ENCODE data around the gene E2F3.

The E2F3 gene

GRCh38 chr6:20402342-20403069, 827 bp downstream of the E2F3 start:
- peaks cover 1% of the 10 kb centered on the region for H3K4me1 ChIP-seq (ENCODE audit: control insufficient read depth, insufficient read depth, low read length)
- no peaks in the 10 kb centered on the region for H3K27me3 ChIP-seq (ENCODE audit: control insufficient read depth, insufficient read depth, low read length)
- no peaks in the 10 kb centered on the region for H3K9me3 ChIP-seq (ENCODE audit: control insufficient read depth, insufficient read depth, low read depth, low read length)
- peak overlapping the region; percentile 99 for H3K27ac ChIP-seq (ENCODE audit: low read depth, low read length)
- H3K9ac ChIP-seq (ENCODE audit: low read length), result peak overlapping the region; percentile 93
- peak overlapping the region; percentile 74 for H3K4me3 ChIP-seq (ENCODE audit: low read depth, low read length)
- peaks cover 18% of the 10 kb centered on the region for H3K36me3 ChIP-seq (ENCODE audit: control insufficient read depth, insufficient read depth, low read length)

GRCh38 chr6:20403070-20403765, 1.5 kb downstream of the E2F3 start:
- peak overlapping the region; percentile 93 for H3K9ac ChIP-seq (ENCODE audit: low read length)
- peaks cover 24% of the 10 kb centered on the region for H3K36me3 ChIP-seq (ENCODE audit: control insufficient read depth, insufficient read depth, low read length)

GRCh38 chr6:20403766-20404640, 2.3 kb downstream of the E2F3 start:
- peak overlapping the region; percentile 74 for H3K9ac ChIP-seq (ENCODE audit: low read length)
- no peaks in the 10 kb centered on the region for H3K9me3 ChIP-seq (ENCODE audit: control insufficient read depth, insufficient read depth, low read depth, low read length)
- peak overlapping the region; percentile 99 for H3K27ac ChIP-seq (ENCODE audit: low read depth, low read length)
- H3K36me3 ChIP-seq (ENCODE audit: control insufficient read depth, insufficient read depth, low read length), result peaks cover 24% of the 10 kb centered on the region
- H3K27me3 ChIP-seq (ENCODE audit: control insufficient read depth, insufficient read depth, low read length), result no peaks in the 10 kb centered on the region
- H3K4me1 ChIP-seq (ENCODE audit: control insufficient read depth, insufficient read depth, low read length), result peaks cover 5% of the 10 kb centered on the region
- H3K4me3 ChIP-seq (ENCODE audit: low read depth, low read length), result peak overlapping the region; percentile 74

More at GRCh38 chr6:20403070-20403765, 1.5 kb downstream of the E2F3 start:
- Histone ChIP-seq H3K4me1 (ENCODE audit: control insufficient read depth, insufficient read depth, low read length) (peaks cover 5% of the 10 kb centered on the region), H3K4me3 (ENCODE audit: low read depth, low read length) (peak overlapping the region; percentile 74), H3K27me3 (ENCODE audit: control insufficient read depth, insufficient read depth, low read length) (no peaks in the 10 kb centered on the region), H3K27ac (ENCODE audit: low read depth, low read length) (peak overlapping the region; percentile 99), H3K9me3 (ENCODE audit: control insufficient read depth, insufficient read depth, low read depth, low read length) (no peaks in the 10 kb centered on the region)

GRCh38 chr6:20404641-20405032, 3.0 kb downstream of the E2F3 start:
- Histone ChIP-seq H3K9ac (ENCODE audit: low read length) (peak overlapping the region; percentile 74), H3K27me3 (ENCODE audit: control insufficient read depth, insufficient read depth, low read length) (no peaks in the 10 kb centered on the region), H3K4me1 (ENCODE audit: control insufficient read depth, insufficient read depth, low read length) (peaks cover 9% of the 10 kb centered on the region), H3K36me3 (ENCODE audit: control insufficient read depth, insufficient read depth, low read length) (peaks cover 25% of the 10 kb centered on the region), H3K9me3 (ENCODE audit: control insufficient read depth, insufficient read depth, low read depth, low read length) (no peaks in the 10 kb centered on the region), H3K27ac (ENCODE audit: low read depth, low read length) (peak overlapping the region; percentile 99; the same call in 1 of the 2 replicates), H3K4me3 (ENCODE audit: low read depth, low read length) (peak overlapping the region; percentile 74)

- H3K36me3 ChIP-seq (ENCODE audit: control insufficient read depth, insufficient read depth, low read length), result peaks cover 38% of the 10 kb centered on the region
- no peaks in the 10 kb centered on the region for H3K27me3 ChIP-seq (ENCODE audit: control insufficient read depth, insufficient read depth, low read length)
- peaks cover 13% of the 10 kb centered on the region for H3K4me1 ChIP-seq (ENCODE audit: control insufficient read depth, insufficient read depth, low read length)
- H3K9ac ChIP-seq (ENCODE audit: low read length), result no peak overlapping the region
- no peak overlapping the region for H3K27ac ChIP-seq (ENCODE audit: low read depth, low read length)
- no peaks in the 10 kb centered on the region for H3K9me3 ChIP-seq (ENCODE audit: control insufficient read depth, insufficient read depth, low read depth, low read length)
- no peak overlapping the region for H3K4me3 ChIP-seq (ENCODE audit: low read depth, low read length)
Measured at GRCh38 chr6:20408851-20409250, 7.2 kb downstream of the E2F3 start.

- H3K27ac ChIP-seq (ENCODE audit: low read depth, low read length), result no peak overlapping the region
- H3K9me3 ChIP-seq (ENCODE audit: control insufficient read depth, insufficient read depth, low read depth, low read length), result no peaks in the 10 kb centered on the region
- H3K36me3 ChIP-seq (ENCODE audit: control insufficient read depth, insufficient read depth, low read length), result peaks cover 40% of the 10 kb centered on the region
- no peaks in the 10 kb centered on the region for H3K27me3 ChIP-seq (ENCODE audit: control insufficient read depth, insufficient read depth, low read length)
- H3K4me1 ChIP-seq (ENCODE audit: control insufficient read depth, insufficient read depth, low read length), result peaks cover 15% of the 10 kb centered on the region
- no peak overlapping the region for H3K9ac ChIP-seq (ENCODE audit: low read length)
- no peak overlapping the region for H3K4me3 ChIP-seq (ENCODE audit: low read depth, low read length)
Measured at GRCh38 chr6:20409427-20409971, 7.8 kb downstream of the E2F3 start.

- no peaks in the 10 kb centered on the region for H3K9me3 ChIP-seq (ENCODE audit: control insufficient read depth, insufficient read depth, low read depth, low read length)
- no peak overlapping the region for H3K9ac ChIP-seq (ENCODE audit: low read length)
- no peak overlapping the region for H3K27ac ChIP-seq (ENCODE audit: low read depth, low read length)
- peaks cover 34% of the 10 kb centered on the region for H3K4me1 ChIP-seq (ENCODE audit: control insufficient read depth, insufficient read depth, low read length)
- H3K27me3 ChIP-seq (ENCODE audit: control insufficient read depth, insufficient read depth, low read length), result no peaks in the 10 kb centered on the region
- H3K36me3 ChIP-seq (ENCODE audit: control insufficient read depth, insufficient read depth, low read length), result peaks cover 40% of the 10 kb centered on the region
- H3K4me3 ChIP-seq (ENCODE audit: low read depth, low read length), result no peak overlapping the region
Measured at GRCh38 chr6:20411544-20411943, 9.9 kb downstream of the E2F3 start.

GRCh38 chr6:20411953-20412681, 10.4 kb downstream of the E2F3 start:
- H3K4me1 ChIP-seq (ENCODE audit: control insufficient read depth, insufficient read depth, low read length), result peaks cover 40% of the 10 kb centered on the region
- no peak overlapping the region for H3K27ac ChIP-seq (ENCODE audit: low read depth, low read length)
- no peak overlapping the region for H3K9ac ChIP-seq (ENCODE audit: low read length)
- H3K27me3 ChIP-seq (ENCODE audit: control insufficient read depth, insufficient read depth, low read length), result no peaks in the 10 kb centered on the region
- H3K4me3 ChIP-seq (ENCODE audit: low read depth, low read length), result no peak overlapping the region
- no peaks in the 10 kb centered on the region for H3K9me3 ChIP-seq (ENCODE audit: control insufficient read depth, insufficient read depth, low read depth, low read length)
- peaks cover 34% of the 10 kb centered on the region for H3K36me3 ChIP-seq (ENCODE audit: control insufficient read depth, insufficient read depth, low read length)

- Histone ChIP-seq H3K36me3 (ENCODE audit: control insufficient read depth, insufficient read depth, low read length) (peaks cover 28% of the 10 kb centered on the region), H3K9ac (ENCODE audit: low read length) (no peak overlapping the region), H3K4me3 (ENCODE audit: low read depth, low read length) (no peak overlapping the region), H3K9me3 (ENCODE audit: control insufficient read depth, insufficient read depth, low read depth, low read length) (no peaks in the 10 kb centered on the region), H3K27ac (ENCODE audit: low read depth, low read length) (no peak overlapping the region), H3K27me3 (ENCODE audit: control insufficient read depth, insufficient read depth, low read length) (no peaks in the 10 kb centered on the region), H3K4me1 (ENCODE audit: control insufficient read depth, insufficient read depth, low read length) (peaks cover 40% of the 10 kb centered on the region)
Measured at GRCh38 chr6:20412682-20413073, 11.0 kb downstream of the E2F3 start.

GRCh38 chr6:20413826-20414225, 12.1 kb downstream of the E2F3 start:
- Histone ChIP-seq H3K4me3 (ENCODE audit: low read depth, low read length) (no peak overlapping the region), H3K9me3 (ENCODE audit: control insufficient read depth, insufficient read depth, low read depth, low read length) (no peaks in the 10 kb centered on the region), H3K36me3 (ENCODE audit: control insufficient read depth, insufficient read depth, low read length) (peaks cover 24% of the 10 kb centered on the region), H3K27me3 (ENCODE audit: control insufficient read depth, insufficient read depth, low read length) (no peaks in the 10 kb centered on the region), H3K4me1 (ENCODE audit: control insufficient read depth, insufficient read depth, low read length) (peaks cover 44% of the 10 kb centered on the region), H3K9ac (ENCODE audit: low read length) (no peak overlapping the region), H3K27ac (ENCODE audit: low read depth, low read length) (no peak overlapping the region)
